Gastrocnemius medialis (tissue), 4 donors: Measurements from ENCODE around the gene HSFX1.
"Not testable (repeated sequence)": the region's sequence is repeated elsewhere in the genome, so short reads cannot be mapped to it uniquely, and the experiment has no call there.

ENCODE experiments used
- POLR2A ChIP-seq, 2 donors: fragments of 450-650 bp; IDR thresholded peaks; one replicate each; pipeline ENCODE4 v1.6.1; 2017; ENCODE audit warnings: antibody characterized with exemption in 2 of 2, mild to moderate bottlenecking in 2 of 2, moderate library complexity in 2 of 2
- TF ChIP-seq, protein P1 (sequence below), 5 experiments: fragments of 450-650 bp in 3 of 5; fragments of 200-600 bp in 2 of 5; sonication (generic) in 2 of 5; IDR thresholded peaks in 4 of 5; conservative IDR thresholded peaks in 1 of 5; 1 replicate in 4 of 5; 2 replicates in 1 of 5; pipeline ENCODE4 v1.5.1; 2016 to 2019; ENCODE audit warnings: antibody characterized with exemption in 5 of 5, mild to moderate bottlenecking in 3 of 5, moderate library complexity in 3 of 5

- TF ChIP-seq, protein P1, sequence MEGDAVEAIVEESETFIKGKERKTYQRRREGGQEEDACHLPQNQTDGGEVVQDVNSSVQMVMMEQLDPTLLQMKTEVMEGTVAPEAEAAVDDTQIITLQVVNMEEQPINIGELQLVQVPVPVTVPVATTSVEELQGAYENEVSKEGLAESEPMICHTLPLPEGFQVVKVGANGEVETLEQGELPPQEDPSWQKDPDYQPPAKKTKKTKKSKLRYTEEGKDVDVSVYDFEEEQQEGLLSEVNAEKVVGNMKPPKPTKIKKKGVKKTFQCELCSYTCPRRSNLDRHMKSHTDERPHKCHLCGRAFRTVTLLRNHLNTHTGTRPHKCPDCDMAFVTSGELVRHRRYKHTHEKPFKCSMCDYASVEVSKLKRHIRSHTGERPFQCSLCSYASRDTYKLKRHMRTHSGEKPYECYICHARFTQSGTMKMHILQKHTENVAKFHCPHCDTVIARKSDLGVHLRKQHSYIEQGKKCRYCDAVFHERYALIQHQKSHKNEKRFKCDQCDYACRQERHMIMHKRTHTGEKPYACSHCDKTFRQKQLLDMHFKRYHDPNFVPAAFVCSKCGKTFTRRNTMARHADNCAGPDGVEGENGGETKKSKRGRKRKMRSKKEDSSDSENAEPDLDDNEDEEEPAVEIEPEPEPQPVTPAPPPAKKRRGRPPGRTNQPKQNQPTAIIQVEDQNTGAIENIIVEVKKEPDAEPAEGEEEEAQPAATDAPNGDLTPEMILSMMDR (IDR thresholded peaks at IDR 0.05 in 4 of 5, conservative IDR thresholded peaks at IDR 0.05 in 1 of 5): not testable (repeated sequence)
- TF ChIP-seq POLR2A (IDR thresholded peaks at IDR 0.05): not testable (repeated sequence)
Observed at GRCh38 chrX:149777999-149778398, 4.1 kb downstream of the HSFX1 start.
